A673 (cell line): Measurements from ENCODE around the gene SLC28A1. TPM values are rescaled to one million over a fixed set of nuclear protein-coding genes. Genes with fewer than 3 reads are reported as not detected.

ENCODE experiments used
- BruUV-seq: library from RNA; stranded (reverse); fragments of 400-500 nt; replicated peaks from 2 replicates; lab custom pipeline; 2021; lab: Mats Ljungman, UMichigan
- CTCF ChIA-PET: fragments of 300-600 bp; sonication (Branson Sonifier 250); formaldehyde crosslinking; loops from one replicate; lab custom pipeline; 2022; ENCODE audit warnings: antibody characterized with exemption; lab: Charles Lee
- POLR2A ChIA-PET: fragments of 300-600 bp; sonication (Branson Sonifier 250); formaldehyde crosslinking; loops from one replicate; lab custom pipeline; 2022; ENCODE audit warnings: antibody characterized with exemption; ENCODE audit not compliant: low non-redundant PET; lab: Charles Lee
- DNase-seq: peaks from one replicate; pipeline ENCODE4 v3.0.0-alpha.2; 2015; ENCODE audit warnings: low spot score
- H3K27ac ChIP-seq: fragments of 200-600 bp; sonication (generic); 2 replicates; pipeline ENCODE4 v1.5.1; 2016; ENCODE audit warnings: mixed run types, low read depth, mild to moderate bottlenecking, mixed read lengths, antibody characterized with exemption, low read length; ENCODE audit not compliant: poor library complexity, severe bottlenecking
- H3K27me3 ChIP-seq: fragments of 200-600 bp; sonication (generic); replicated peaks from 2 replicates; pipeline ENCODE4 v1.6.1; 2017; ENCODE audit warnings: mixed run types, low read depth, mild to moderate bottlenecking, mixed read lengths, antibody characterized with exemption, low read length; ENCODE audit not compliant: insufficient read depth, poor library complexity
- H3K36me3 ChIP-seq: fragments of 200-600 bp; sonication (generic); 2 replicates; pipeline ENCODE4 v1.6.1; 2016; ENCODE audit warnings: mixed run types, mild to moderate bottlenecking, mixed read lengths, antibody characterized with exemption, low read length; ENCODE audit not compliant: insufficient read depth, poor library complexity, severe bottlenecking
- H3K4me1 ChIP-seq: fragments of 200-600 bp; sonication (generic); 2 replicates; pipeline ENCODE4 v1.6.1; 2017; ENCODE audit warnings: mixed run types, mild to moderate bottlenecking, mixed read lengths, antibody characterized with exemption, low read length; ENCODE audit not compliant: insufficient read depth, poor library complexity, severe bottlenecking
- H3K4me3 ChIP-seq: fragments of 200-600 bp; sonication (generic); 2 replicates; pipeline ENCODE4 v1.5.1; 2016; ENCODE audit warnings: low read depth, mixed run types, mild to moderate bottlenecking, mixed read lengths, low read length; ENCODE audit not compliant: poor library complexity, severe bottlenecking
- H3K9me3 ChIP-seq: fragments of 200-600 bp; sonication (generic); 2 replicates; pipeline ENCODE4 v1.6.1; 2016; ENCODE audit warnings: mixed run types, low read depth, mild to moderate bottlenecking, mixed read lengths, antibody characterized with exemption, low read length; ENCODE audit not compliant: poor library complexity, severe bottlenecking
- EZH2 ChIP-seq: fragments of 200-600 bp; sonication (generic); IDR thresholded peaks from 2 replicates; pipeline ENCODE4 v1.6.1; 2017; ENCODE audit warnings: borderline replicate concordance, low read depth, mild to moderate bottlenecking, mixed read lengths, antibody characterized with exemption, low read length; ENCODE audit not compliant: poor library complexity, severe bottlenecking
- intact Hi-C: fragments of 100-400 bp; cut with micrococcal nuclease; formaldehyde crosslinking; loops from one replicate; pipeline ENCODE4 v1.10.0; 2022; ENCODE audit not compliant: unreplicated experiment
- total RNA-seq: library from RNA; stranded (reverse); gene quantifications from 2 replicates; pipeline ENCODE4 v1.2.3, GENCODE V29; 2021
- TF ChIP-seq, protein P1 (sequence below): fragments of 300-800, 200-600 bp; sonication (generic); conservative IDR thresholded peaks from 2 replicates; pipeline ENCODE4 v1.5.1; 2017; ENCODE audit warnings: low read depth, mild to moderate bottlenecking, antibody characterized with exemption, low read length, moderate library complexity, mixed read lengths

SLC28A1 gene
- total RNA-seq, 1 experiment from 2014 or later: not detected

DNA sequence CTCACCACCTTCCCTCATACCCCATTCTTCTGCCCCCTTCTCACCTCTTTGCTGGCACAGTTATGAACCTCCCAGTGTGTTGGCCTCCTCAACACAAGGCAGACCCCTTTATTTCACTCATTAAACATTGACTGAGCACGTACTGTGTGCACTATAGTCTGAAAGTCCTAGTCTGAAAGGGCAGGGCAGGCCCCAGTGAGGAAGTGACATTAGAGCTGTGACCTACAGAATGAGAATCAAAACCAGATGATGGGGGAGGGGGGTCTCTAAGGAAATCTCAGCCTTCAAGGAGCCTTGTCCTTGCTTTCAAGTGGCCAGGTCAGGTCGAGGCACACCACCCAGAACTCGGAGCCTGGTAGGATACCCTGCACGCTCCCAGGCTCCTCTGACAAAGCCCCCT lies 3.5 kb downstream of the SLC28A1 start:
- Histone ChIP-seq H3K27ac (no peak overlapping the region), H3K36me3 (no peaks in the 10 kb centered on the region), H3K9me3 (no peaks in the 10 kb centered on the region), H3K4me3 (no peak overlapping the region), H3K27me3 (no peaks in the 10 kb centered on the region), H3K4me1 (no peaks in the 10 kb centered on the region)
- no peak for DNase-seq
- intact Hi-C loops: no loop called here
- no peak for TF ChIP-seq EZH2
- TF ChIP-seq, protein P1, sequence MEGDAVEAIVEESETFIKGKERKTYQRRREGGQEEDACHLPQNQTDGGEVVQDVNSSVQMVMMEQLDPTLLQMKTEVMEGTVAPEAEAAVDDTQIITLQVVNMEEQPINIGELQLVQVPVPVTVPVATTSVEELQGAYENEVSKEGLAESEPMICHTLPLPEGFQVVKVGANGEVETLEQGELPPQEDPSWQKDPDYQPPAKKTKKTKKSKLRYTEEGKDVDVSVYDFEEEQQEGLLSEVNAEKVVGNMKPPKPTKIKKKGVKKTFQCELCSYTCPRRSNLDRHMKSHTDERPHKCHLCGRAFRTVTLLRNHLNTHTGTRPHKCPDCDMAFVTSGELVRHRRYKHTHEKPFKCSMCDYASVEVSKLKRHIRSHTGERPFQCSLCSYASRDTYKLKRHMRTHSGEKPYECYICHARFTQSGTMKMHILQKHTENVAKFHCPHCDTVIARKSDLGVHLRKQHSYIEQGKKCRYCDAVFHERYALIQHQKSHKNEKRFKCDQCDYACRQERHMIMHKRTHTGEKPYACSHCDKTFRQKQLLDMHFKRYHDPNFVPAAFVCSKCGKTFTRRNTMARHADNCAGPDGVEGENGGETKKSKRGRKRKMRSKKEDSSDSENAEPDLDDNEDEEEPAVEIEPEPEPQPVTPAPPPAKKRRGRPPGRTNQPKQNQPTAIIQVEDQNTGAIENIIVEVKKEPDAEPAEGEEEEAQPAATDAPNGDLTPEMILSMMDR: no peak
- ChIA-PET POLR2A (no interaction called here), CTCF (no interaction called here)
- no TSS peak for BruUV-seq

DNA sequence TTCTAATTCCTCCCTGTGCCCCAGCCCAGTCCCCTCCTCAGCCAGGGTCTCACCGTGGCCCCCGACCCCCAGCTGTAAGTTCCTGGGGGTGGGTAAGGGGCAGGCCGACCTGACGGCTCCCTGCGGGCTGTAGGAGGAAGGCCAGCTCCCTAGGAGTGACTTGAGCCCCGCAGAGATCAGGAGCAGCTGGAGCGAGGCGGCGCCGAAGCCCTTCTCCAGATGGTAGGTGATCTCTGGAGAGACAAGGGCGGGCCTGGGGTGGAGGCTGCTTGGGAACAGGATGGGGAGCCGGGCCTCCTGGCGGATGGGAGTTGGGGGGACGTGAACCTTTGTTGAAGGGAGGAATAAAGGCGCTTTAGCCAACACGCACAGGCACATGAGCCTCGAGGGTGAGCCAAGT lies 4.2 kb downstream of the SLC28A1 start:
- Histone ChIP-seq H3K4me1 (no peaks in the 10 kb centered on the region), H3K27me3 (no peaks in the 10 kb centered on the region), H3K9me3 (no peaks in the 10 kb centered on the region), H3K27ac (no peak overlapping the region), H3K36me3 (no peaks in the 10 kb centered on the region), H3K4me3 (no peak overlapping the region)
- TF ChIP-seq, protein P1: no peak
- no peak for TF ChIP-seq EZH2
- no TSS peak for BruUV-seq
- ChIA-PET CTCF (no interaction called here), POLR2A (no interaction called here)
- no peak for DNase-seq
- intact Hi-C loops: no loop called here

DNA sequence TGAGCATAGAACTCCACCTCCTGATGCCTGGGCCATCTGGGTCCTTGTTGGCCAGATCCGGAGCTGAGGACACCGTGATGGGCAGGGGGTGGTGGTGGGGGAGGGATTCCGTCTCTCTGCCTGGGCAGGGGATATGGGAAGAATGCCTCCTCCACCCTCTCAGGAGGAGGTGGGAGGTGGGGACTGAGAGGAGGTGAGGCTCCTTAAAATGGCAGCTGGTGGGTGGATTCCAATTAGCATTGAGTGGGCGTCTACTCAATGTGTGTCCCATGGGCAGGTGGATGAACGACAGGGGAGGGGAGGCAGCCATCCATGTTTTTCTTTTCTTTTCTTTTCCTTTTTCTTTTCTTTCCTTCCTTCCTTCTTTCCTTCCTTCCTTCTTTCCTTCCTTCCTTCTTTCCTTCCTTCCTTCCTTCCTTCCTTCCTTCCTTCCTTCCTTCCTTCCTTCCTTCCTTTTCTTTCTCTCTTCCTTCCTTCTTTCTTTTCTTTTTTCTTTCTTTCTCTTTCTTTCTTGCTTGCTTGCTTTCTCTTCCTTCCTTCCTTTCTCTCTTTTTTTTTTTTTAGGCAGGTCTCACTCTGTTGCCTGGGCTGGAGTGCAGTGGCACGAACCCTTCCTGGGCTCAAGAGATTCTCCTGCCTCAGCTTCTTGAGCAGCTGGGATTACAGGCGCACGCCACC lies 5.0 kb downstream of the SLC28A1 start:
- TF ChIP-seq EZH2: no peak
- TF ChIP-seq, protein P1: no peak
- H3K27ac ChIP-seq: no peak overlapping the region
- CTCF ChIA-PET: no interaction called here
- H3K36me3 ChIP-seq: no peaks in the 10 kb centered on the region
- no peaks in the 10 kb centered on the region for H3K9me3 ChIP-seq
- peak; percentile 45 for DNase-seq
- POLR2A ChIA-PET: no interaction called here
- intact Hi-C loops: no loop called here
- no peak overlapping the region for H3K4me3 ChIP-seq
- BruUV-seq: no TSS peak
- no peaks in the 10 kb centered on the region for H3K27me3 ChIP-seq
- no peaks in the 10 kb centered on the region for H3K4me1 ChIP-seq
